ENCODE measurements around the gene PLAAT3. TPM values are rescaled to one million over a fixed set of nuclear protein-coding genes. Genes with fewer than 3 reads are reported as not detected.
A peak's percentile ranks its signal among the peaks of the same experiment; 100 is the strongest.

The PLAAT3 gene
- total and polyA plus RNA-seq, 2 of the 8 experiments (the other 6 are each of a cell fraction or from before 2014, with no cell fraction given): 109 to 190 TPM

DNA sequence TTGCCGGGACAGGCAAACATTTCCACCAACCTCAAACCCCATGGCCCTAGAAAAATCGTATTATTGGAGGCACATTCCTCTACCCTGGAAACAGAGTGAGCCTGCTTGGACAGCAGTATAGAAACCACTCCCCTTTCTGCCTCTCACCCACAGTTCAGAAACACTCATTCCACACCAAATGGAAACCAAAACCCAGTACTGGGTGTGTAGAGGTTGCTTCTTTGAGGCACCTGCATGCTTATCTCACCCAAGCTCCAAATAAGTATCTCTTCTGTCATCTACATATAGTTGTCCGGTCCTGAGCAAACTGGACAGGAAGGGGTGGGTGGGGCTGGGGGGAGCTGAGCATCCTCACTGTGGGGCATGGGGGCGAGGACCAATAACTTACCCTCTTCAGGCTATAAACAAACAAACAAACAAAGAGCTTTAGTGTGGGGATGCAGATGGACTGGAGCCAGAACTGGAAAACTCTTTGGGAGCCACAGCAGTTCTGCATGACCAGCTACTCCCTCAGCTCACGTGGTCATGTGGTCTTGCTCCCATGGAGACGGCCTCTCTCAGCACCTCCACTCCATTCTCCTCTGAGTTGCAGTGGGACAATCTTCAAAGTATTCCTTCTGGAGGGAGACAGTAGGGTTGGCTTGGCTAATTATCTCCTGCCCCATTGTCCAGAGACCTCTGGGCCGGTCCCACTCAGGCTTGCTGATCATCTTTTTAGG lies 50.0 kb downstream of the PLAAT3 start:
- FAIRE-seq (no peak), DNase-seq (ENCODE audit: low read depth in 1 of 2, low spot score in 2 of 2) (no peak)
- H3K56ac ChIP-seq (replicated peaks; ENCODE audit: insufficient read length, low read depth, low read length): no peak overlapping the region
- H2BK5ac ChIP-seq (ENCODE audit: low read depth, low read length): 0 out of 2 replicates have a peak overlapping the region, but pooled peaks have one; percentile 0
- H4K8ac ChIP-seq (ENCODE audit: extremely low read depth, insufficient read depth, low read length): no peak overlapping the region
- H3K4me3 ChIP-seq (ENCODE audit: extremely low read depth in 1 of 4, insufficient read depth in 2 of 4, low read depth in 3 of 4, low read length in 4 of 4): no peak overlapping the region
- no peaks in the 10 kb centered on the region for H3K79me1 ChIP-seq (ENCODE audit: low read depth, low read length)
- H2BK15ac ChIP-seq (ENCODE audit: low read length): no peak overlapping the region
- peak overlapping the region; percentile 2; the same call in 1 of the 2 replicates for H2AK5ac ChIP-seq (ENCODE audit: low read depth, low read length)
- no peak overlapping the region; the same call in 1 of the 2 replicates for H3K27ac ChIP-seq (ENCODE audit: low read depth, low read length)
- ChIA-PET POLR2A (ENCODE audit: partially characterized antibody) (interaction anchor here (1.2 to 3.7 kb wide), 2 partner anchors 11 to 759 kb away, joined by 3 to 12 read pairs; no protein-coding TSS in a partner anchor), CTCF (ENCODE audit: partially characterized antibody) (interaction anchor here (1.1 kb wide), 1 partner anchor 13 kb away, joined by 4 read pairs; no protein-coding TSS in a partner anchor)
- H3K36me3 ChIP-seq (ENCODE audit: control insufficient read depth in 2 of 4, insufficient read depth in 4 of 4, low read length in 3 of 4): no peaks in the 10 kb centered on the region
- H4K20me1 ChIP-seq (replicated peaks in 1 of 2; ENCODE audit: control insufficient read depth in 1 of 2, insufficient read depth in 2 of 2, low read length in 2 of 2): no peaks in the 10 kb centered on the region
- H3K79me2 ChIP-seq (ENCODE audit: control insufficient read depth in 1 of 2, insufficient read depth in 2 of 2, low read length in 2 of 2): no peaks in the 10 kb centered on the region
- peak overlapping the region; percentile 12 for H4K91ac ChIP-seq (replicated peaks; ENCODE audit: insufficient read length, low read length)
- no peak overlapping the region for H3K14ac ChIP-seq (ENCODE audit: insufficient read length)
- 0 out of 2 replicates have a peak overlapping the region, but pooled peaks have one; percentile 1 for H2BK12ac ChIP-seq (ENCODE audit: low read depth, low read length)
- H3K23me2 ChIP-seq (ENCODE audit: low read depth, low read length): no peaks in the 10 kb centered on the region; the same call in 1 of the 2 replicates
- H3K4me2 ChIP-seq (ENCODE audit: insufficient read depth in 1 of 2, low read depth in 2 of 2, low read length in 2 of 2): no peak overlapping the region
- peak overlapping the region; percentile 47 for H3K4ac ChIP-seq (replicated peaks; ENCODE audit: insufficient read length, low read depth, low read length)
- H3K9me3 ChIP-seq (ENCODE audit: insufficient read depth in 2 of 2, low read depth in 1 of 2, low read length in 1 of 2): no peaks in the 10 kb centered on the region
- H3K9ac ChIP-seq (replicated peaks in 1 of 4; ENCODE audit: extremely low read depth in 1 of 4, low read depth in 3 of 4, low read length in 3 of 4): no peak overlapping the region
- H2BK20ac ChIP-seq (ENCODE audit: low read length): peak overlapping the region; percentile 34; the same call in 1 of the 2 replicates
- H2BK120ac ChIP-seq (replicated peaks; ENCODE audit: low read depth, low read length): no peak overlapping the region
- H2AFZ ChIP-seq (ENCODE audit: low read length): no peak overlapping the region
- H4K5ac ChIP-seq (ENCODE audit: insufficient read length, low read depth, low read length): no peak overlapping the region
- no peaks in the 10 kb centered on the region for H3K27me3 ChIP-seq (replicated peaks in 1 of 4; ENCODE audit: control insufficient read depth in 3 of 4, extremely low read depth in 1 of 4, insufficient read depth in 3 of 4, low read length in 3 of 4)
- H3K4me1 ChIP-seq (replicated peaks in 1 of 4; ENCODE audit: control insufficient read depth in 3 of 4, insufficient read depth in 4 of 4, low read length in 3 of 4): peaks cover 0 to 5% (median 3%) of the 10 kb centered on the region in 4 experiments; a peak in 3 of 7 replicates
- H3K18ac ChIP-seq (ENCODE audit: extremely low read depth, low read length): 0 out of 2 replicates have a peak overlapping the region, but pooled peaks have one; percentile 38
- WGBS, 2 experiments (ENCODE audit: extremely low coverage in 1 of 2, insufficient coverage in 1 of 2, insufficient read length in 1 of 2, insufficient replicate concordance in 2 of 2, low coverage in 1 of 2, low lambda C conversion rate in 2 of 2, missing lambda C conversion rate in 1 of 2): 88% methylated on average over 7 of the region's 7 CpGs; no CpG with 5 or more reads in 1 of the 2 experiments
- H3K23ac ChIP-seq (ENCODE audit: insufficient read length): no peak overlapping the region
- TF ChIP-seq RAD21 (IDR thresholded peaks at IDR 0.05 in 1 of 2, conservative IDR thresholded peaks at IDR 0.05 in 1 of 2; ENCODE audit: low read depth in 2 of 2, low read length in 2 of 2): no peak
- no peak for TF ChIP-seq BCL11A (IDR thresholded peaks at IDR 0.05; ENCODE audit: low read depth in 2 of 2, low read length in 2 of 2)
- TF ChIP-seq, protein P1, sequence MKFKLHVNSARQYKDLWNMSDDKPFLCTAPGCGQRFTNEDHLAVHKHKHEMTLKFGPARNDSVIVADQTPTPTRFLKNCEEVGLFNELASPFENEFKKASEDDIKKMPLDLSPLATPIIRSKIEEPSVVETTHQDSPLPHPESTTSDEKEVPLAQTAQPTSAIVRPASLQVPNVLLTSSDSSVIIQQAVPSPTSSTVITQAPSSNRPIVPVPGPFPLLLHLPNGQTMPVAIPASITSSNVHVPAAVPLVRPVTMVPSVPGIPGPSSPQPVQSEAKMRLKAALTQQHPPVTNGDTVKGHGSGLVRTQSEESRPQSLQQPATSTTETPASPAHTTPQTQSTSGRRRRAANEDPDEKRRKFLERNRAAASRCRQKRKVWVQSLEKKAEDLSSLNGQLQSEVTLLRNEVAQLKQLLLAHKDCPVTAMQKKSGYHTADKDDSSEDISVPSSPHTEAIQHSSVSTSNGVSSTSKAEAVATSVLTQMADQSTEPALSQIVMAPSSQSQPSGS (IDR thresholded peaks at IDR 0.05; ENCODE audit: low read length): no peak
- no peak for TF ChIP-seq JUND (IDR thresholded peaks at IDR 0.05; ENCODE audit: low read length)
- TF ChIP-seq, protein P2, sequence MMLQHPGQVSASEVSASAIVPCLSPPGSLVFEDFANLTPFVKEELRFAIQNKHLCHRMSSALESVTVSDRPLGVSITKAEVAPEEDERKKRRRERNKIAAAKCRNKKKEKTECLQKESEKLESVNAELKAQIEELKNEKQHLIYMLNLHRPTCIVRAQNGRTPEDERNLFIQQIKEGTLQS (IDR thresholded peaks at IDR 0.05; ENCODE audit: insufficient read depth, low read depth, low read length): no peak
- TF ChIP-seq SIX5 (IDR thresholded peaks at IDR 0.05; ENCODE audit: low read depth, low read length): no peak
- TF ChIP-seq CHD2 (IDR thresholded peaks at IDR 0.05; ENCODE audit: low read length): no peak
- no peak for TF ChIP-seq CBX8 (IDR thresholded peaks at IDR 0.05; ENCODE audit: borderline replicate concordance, low read depth, low read length)
